DND-41 (cell line): ENCODE measurements around the gene KRT34.

Experiments used
- CTCF ChIP-seq: IDR thresholded peaks from 2 replicates; pipeline ENCODE4 v1.5.1; 2012; ENCODE audit warnings: borderline replicate concordance, low read length, moderate library complexity, mild to moderate bottlenecking; ENCODE audit not compliant: poor library complexity, severe bottlenecking; ENCODE audit errors: extremely low read depth
- EZH2 ChIP-seq: IDR thresholded peaks from 3 replicates; pipeline ENCODE4 v1.6.1; 2012; ENCODE audit warnings: borderline replicate concordance, low read depth, mild to moderate bottlenecking, moderate library complexity, low read length, inconsistent platforms; ENCODE audit not compliant: severe bottlenecking

- no peak for TF ChIP-seq EZH2
- no peak for TF ChIP-seq CTCF
Observed at GRCh38 chr17:41331606-41332005, 50.5 kb downstream of the KRT34 start.
